A549 treated with AZD9567 at 1 μM for 4 hours (cell line): ENCODE measurements around the gene CDNF. TPM values are rescaled to one million over a fixed set of nuclear protein-coding genes. Genes with fewer than 3 reads are reported as not detected.

Source experiments
- total RNA-seq: library from RNA; stranded (reverse); fragments of 200-300 nt; extraction: Qiagen RNA extraction; gene quantifications from 5 replicates; pipeline ENCODE4 v1.2.3, GENCODE V29; 2022; ENCODE audit not compliant: insufficient read depth

The CDNF gene
- 0.71 to 1.3 TPM (median 1.1 TPM) in 4 of 5 replicates, not detected in the other for total RNA-seq

DNA sequence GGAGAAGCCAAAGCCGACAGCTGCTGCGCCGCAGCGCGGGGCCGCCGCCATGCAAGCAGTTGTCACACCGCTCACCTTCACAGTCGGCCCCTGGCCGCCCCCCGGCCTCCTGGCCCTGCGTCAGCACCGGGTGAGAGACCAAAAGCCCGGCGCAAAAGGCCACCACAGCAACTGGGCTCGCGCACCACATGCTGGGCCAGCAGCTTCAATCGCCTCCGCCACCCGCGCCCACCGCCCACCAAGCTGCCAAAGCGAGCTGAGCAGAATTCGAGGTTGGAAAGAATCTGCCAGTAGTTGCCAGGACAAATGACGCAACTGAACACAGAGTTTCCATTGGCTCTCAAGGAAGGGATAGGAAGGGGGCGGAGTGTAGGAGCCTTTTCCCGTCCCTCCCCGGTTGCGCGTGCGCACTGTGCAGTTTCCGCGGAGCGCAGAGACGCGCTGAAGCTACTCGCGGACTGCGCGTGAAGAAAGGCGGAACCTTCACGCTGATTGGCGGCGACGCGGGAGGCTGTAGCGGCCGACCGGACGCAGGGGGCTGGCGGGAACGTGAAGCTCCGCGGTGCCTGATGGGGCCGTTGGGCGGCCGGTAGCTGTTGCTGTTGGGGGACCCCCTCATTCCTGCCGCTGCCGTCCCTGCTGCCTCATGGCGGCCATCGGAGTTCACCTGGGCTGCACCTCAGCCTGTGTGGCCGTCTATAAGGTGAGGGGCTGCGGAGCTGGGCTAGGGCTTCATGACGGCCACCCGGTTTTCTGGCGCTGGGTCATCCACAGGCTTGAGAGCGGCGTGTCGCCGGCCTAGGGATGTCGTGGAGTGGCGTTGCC is at the start of gene CDNF, which contains the start of the genes HSPA14 and MSANTD7:
TSS of gene CDNF (minus strand) at position 281 of the 825 bp plus-strand sequence. CDS start at position 190, 91 bp downstream.
TSS of gene HSPA14 (plus strand) at position 550 of the 825 bp plus-strand sequence. CDS start at position 647, 97 bp downstream.
TSS of gene MSANTD7 (plus strand) at position 550 of the 825 bp plus-strand sequence. CDS start 3,979 bp downstream, outside the sequence.

DNA sequence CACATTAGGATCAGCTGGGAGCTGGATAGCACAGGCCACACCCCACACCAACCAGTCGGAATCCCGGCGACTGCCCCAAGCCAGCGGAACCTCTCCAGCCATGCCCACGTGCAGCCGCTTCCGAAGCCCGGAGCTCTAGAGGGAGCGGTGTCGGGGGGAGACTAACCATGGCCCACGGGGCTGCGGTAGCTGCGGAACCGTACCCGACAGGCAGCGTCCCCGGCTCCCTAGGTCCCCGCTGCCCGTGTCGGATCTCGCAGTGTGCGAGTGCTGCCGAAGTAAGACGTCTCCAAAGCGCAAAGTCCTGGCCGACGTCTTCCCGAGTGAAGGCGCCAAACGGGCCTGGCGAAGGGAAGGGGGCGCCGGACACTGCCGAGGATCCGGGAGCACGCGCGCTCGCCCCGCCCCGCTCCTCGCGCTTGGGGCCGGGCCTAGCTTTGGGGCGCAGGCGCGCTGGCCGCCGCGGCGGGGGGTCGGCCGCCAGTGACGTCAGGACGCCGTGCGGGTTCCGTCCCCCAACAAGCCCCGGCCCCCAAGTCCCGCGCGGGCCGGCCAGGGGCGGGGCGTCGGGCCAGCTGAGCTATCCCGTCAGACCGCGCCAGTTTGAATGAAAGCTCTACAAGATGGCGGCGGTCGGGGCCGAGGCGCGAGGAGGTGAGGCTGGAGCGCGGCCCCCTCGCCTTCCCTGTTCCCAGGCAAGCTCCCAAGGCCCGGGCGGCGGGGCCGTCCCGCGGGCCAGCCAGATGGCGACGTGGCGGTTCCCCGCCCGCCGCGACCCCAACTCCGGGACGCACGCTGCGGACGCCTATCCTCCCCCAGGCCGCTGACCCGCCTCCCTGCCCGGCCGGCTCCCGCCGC is 40.7 kb upstream of the CDNF start, which contains the start of gene SUV39H2:
TSS of gene SUV39H2 (plus strand) at position 601 of the 858 bp plus-strand sequence. CDS start at position 624, 23 bp downstream.

GRCh38 chr10:14774797-14775196 is 63.0 kb downstream of the CDNF start, which contains the start of gene FAM107B:
Gene FAM107B, minus strand, starts transcription at chr10:14774897. Its CDS starts 234 bp downstream, at chr10:14774663.

Other genes with a start within 250 kb of the CDNF start
- gene FAM107B, start 63.1 kb downstream of the CDNF start, total RNA-seq = 96.6 to 130 TPM (median 105 TPM) in 5 replicates
- 40.1 to 45.1 TPM (median 43.0 TPM) in 5 replicates for gene HSPA14, start 269 bp upstream of the CDNF start, total RNA-seq
- 10.6 to 13.8 TPM (median 11.1 TPM) in 5 replicates for gene MSANTD7, start 269 bp upstream of the CDNF start, total RNA-seq
- 18.1 to 33.6 TPM (median 21.4 TPM) in 5 replicates for gene SUV39H2, start 40.8 kb upstream of the CDNF start, total RNA-seq
- gene DCLRE1C, start 116.1 kb upstream of the CDNF start, total RNA-seq = 4.1 to 7.1 TPM (median 5.6 TPM) in 5 replicates
- 0.70 to 1.2 TPM (median 1.1 TPM) in 4 of 5 replicates, not detected in the other for gene MEIG1, start 121.4 kb upstream of the CDNF start, total RNA-seq
- gene OLAH, start 205.9 kb upstream of the CDNF start, total RNA-seq = 0.13 to 0.26 TPM (median 0.17 TPM) in 4 of 5 replicates, not detected in the other